ENCODE measurements around the gene CD300A.

- TF ChIP-seq CTCF (tag by site-specific recombination; IDR thresholded peaks at IDR 0.05) (no peak), ZNF776 (tag by site-specific recombination; IDR thresholded peaks at IDR 0.05; ENCODE audit: borderline replicate concordance) (no peak), ZNF24 (tag by site-specific recombination; IDR thresholded peaks at IDR 0.05) (no peak), ZNF18 (tag by site-specific recombination; IDR thresholded peaks at IDR 0.05) (no peak), ZNF660 (tag by site-specific recombination; IDR thresholded peaks at IDR 0.05) (no peak), ZNF121 (tag by site-specific recombination; IDR thresholded peaks at IDR 0.05) (no peak), ZFP37 (tag by site-specific recombination; IDR thresholded peaks at IDR 0.05) (no peak), TCF7L2 (IDR thresholded peaks at IDR 0.05; ENCODE audit: borderline replicate concordance, low read depth, low read length) (no peak), ZNF138 (tag by site-specific recombination; IDR thresholded peaks at IDR 0.05; ENCODE audit: borderline replicate concordance) (no peak), ZNF704 (tag by site-specific recombination; IDR thresholded peaks at IDR 0.05) (no peak), ZBTB44 (tag by site-specific recombination; IDR thresholded peaks at IDR 0.05) (no peak), ZNF175 (tag by site-specific recombination; IDR thresholded peaks at IDR 0.05) (no peak), BCL11A (tag by site-specific recombination; IDR thresholded peaks at IDR 0.05; ENCODE audit: low read depth) (no peak)
These were observed 33.6 kb upstream of the CD300A start for GRCh38 chr17:74432766-74433391.
